GM12892 (cell line): ENCODE measurements around the gene TMC8.

Experiments
- POLR2A ChIP-seq: IDR thresholded peaks from 2 replicates; pipeline ENCODE4 v1.6.1; 2011; ENCODE audit warnings: low read depth, low read length, control low read depth
- POLR2AphosphoS5 ChIP-seq: IDR thresholded peaks from 2 replicates; pipeline ENCODE4 v1.6.1; 2011; ENCODE audit warnings: low read depth, low read length, control low read depth
- TAF1 ChIP-seq: IDR thresholded peaks from 2 replicates; pipeline ENCODE4 v1.6.1; 2011; ENCODE audit warnings: low read depth, mild to moderate bottlenecking, control low read depth, low read length, borderline replicate concordance

DNA sequence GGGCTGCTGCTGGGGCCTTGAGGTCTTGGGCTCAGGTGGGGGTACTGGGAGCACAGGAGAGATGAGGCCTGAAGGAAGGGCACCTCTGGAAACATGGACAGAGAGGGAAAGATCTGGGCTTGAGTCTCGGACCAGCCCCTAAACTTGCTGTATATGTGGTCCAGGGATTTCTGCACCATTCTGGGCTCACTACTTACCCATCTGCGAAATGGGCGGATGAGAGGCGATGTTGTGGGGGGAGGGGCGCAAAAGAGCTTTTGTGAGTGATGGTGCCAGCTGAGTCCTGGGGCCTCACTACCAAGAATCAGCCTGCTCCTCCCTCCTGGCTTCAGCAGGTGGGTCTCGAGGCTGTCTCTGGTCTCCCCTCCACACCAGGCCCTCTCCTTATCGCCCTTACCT lies 15.9 kb downstream of the TMC8 start:
- TF ChIP-seq POLR2A (no peak), POLR2AphosphoS5 (no peak), TAF1 (no peak)
